ENCODE data around the gene PLEKHA6.

The PLEKHA6 gene

DNA sequence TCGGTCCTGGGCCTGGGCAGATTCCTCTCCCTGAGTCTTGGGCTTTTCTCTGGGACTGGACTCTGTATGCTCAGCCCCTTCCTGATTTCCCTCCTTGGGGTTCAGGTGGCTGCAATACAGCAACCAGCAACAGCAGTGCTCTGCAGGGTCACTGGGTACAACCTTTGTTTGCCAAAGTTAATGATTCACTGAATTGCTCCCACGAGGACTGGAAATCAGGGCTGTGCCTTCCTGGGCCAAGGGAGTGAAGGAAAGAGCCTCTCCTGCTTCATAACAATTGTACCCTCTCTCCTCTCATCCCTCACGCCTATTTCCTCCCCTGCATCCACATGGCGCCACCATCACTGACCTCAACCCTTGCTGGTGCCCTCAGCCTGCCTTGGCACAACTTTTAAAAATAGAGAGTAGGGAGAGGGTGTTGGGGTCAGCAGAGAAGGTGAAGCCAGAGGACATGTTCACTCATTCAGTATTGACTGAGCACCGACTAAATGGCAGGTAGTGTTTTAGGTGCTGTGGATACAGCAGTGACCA, 93.2 kb downstream of the PLEKHA6 start:
- H3F3A ChIP-seq (ENCODE audit: insufficient read depth, low read length), result no peaks in the 10 kb centered on the region
- no peak overlapping the region for H3K4me3 ChIP-seq (ENCODE audit: low read length)
- DNase-seq, result no peak
- H3K9ac ChIP-seq (ENCODE audit: low read length), result no peak overlapping the region
- no peaks in the 10 kb centered on the region for H3K36me3 ChIP-seq (replicated peaks; ENCODE audit: insufficient read depth, low read length)
- H2AFZ ChIP-seq (ENCODE audit: low read length), result no peak overlapping the region
- no peaks in the 10 kb centered on the region for H3K9me3 ChIP-seq (replicated peaks; ENCODE audit: insufficient read depth, low read length)
- H3K27me3 ChIP-seq (replicated peaks; ENCODE audit: insufficient read depth, low read length), result no peaks in the 10 kb centered on the region
- no peak overlapping the region for H3K27ac ChIP-seq (ENCODE audit: low read length)
- H3K9me2 ChIP-seq (replicated peaks; ENCODE audit: insufficient read depth, low read length), result no peaks in the 10 kb centered on the region
- peaks cover 5% of the 10 kb centered on the region; the same call in 1 of the 2 replicates for H3K4me1 ChIP-seq (ENCODE audit: low read length)
- H4K20me1 ChIP-seq (ENCODE audit: insufficient read depth, low read length), result no peaks in the 10 kb centered on the region
- H3K79me2 ChIP-seq (ENCODE audit: low read length), result no peaks in the 10 kb centered on the region
- TF ChIP-seq EZH2 (optimal IDR thresholded peaks at IDR 0.05; ENCODE audit: low read depth, low read length), result no peak
- TF ChIP-seq, protein P1, sequence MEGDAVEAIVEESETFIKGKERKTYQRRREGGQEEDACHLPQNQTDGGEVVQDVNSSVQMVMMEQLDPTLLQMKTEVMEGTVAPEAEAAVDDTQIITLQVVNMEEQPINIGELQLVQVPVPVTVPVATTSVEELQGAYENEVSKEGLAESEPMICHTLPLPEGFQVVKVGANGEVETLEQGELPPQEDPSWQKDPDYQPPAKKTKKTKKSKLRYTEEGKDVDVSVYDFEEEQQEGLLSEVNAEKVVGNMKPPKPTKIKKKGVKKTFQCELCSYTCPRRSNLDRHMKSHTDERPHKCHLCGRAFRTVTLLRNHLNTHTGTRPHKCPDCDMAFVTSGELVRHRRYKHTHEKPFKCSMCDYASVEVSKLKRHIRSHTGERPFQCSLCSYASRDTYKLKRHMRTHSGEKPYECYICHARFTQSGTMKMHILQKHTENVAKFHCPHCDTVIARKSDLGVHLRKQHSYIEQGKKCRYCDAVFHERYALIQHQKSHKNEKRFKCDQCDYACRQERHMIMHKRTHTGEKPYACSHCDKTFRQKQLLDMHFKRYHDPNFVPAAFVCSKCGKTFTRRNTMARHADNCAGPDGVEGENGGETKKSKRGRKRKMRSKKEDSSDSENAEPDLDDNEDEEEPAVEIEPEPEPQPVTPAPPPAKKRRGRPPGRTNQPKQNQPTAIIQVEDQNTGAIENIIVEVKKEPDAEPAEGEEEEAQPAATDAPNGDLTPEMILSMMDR (IDR thresholded peaks at IDR 0.05; ENCODE audit: low read length), result no peak
- TF ChIP-seq EZH2phosphoT487 (IDR thresholded peaks at IDR 0.05; ENCODE audit: low read length), result no peak
- H3K4me2 ChIP-seq (ENCODE audit: low read depth, low read length), result no peak overlapping the region

DNA sequence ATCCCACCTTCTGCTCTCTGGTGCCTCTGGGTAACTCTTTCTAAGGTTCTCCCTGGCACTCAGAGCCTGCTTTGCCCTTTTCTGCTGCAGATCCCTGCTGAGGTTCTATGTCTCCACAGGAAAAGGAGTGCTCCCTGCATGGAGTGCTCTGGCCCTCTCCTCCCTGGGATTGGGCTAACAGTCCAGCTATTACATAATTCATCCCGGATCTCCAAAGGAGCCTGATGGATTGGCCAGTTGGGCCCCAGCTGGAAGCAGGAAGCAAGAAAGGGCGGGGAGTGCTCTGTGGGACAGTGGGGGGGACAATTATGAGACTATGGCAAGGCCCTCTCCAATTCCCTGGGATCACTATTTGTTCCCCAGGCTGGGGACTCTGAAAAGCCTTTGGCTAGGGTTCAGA, 94.1 kb downstream of the PLEKHA6 start:
- H3F3A ChIP-seq (ENCODE audit: insufficient read depth, low read length), result no peaks in the 10 kb centered on the region
- H4K20me1 ChIP-seq (ENCODE audit: insufficient read depth, low read length), result no peaks in the 10 kb centered on the region
- no peaks in the 10 kb centered on the region for H3K27me3 ChIP-seq (replicated peaks; ENCODE audit: insufficient read depth, low read length)
- H2AFZ ChIP-seq (ENCODE audit: low read length), result no peak overlapping the region
- H3K9me2 ChIP-seq (replicated peaks; ENCODE audit: insufficient read depth, low read length), result no peaks in the 10 kb centered on the region
- no peaks in the 10 kb centered on the region for H3K9me3 ChIP-seq (replicated peaks; ENCODE audit: insufficient read depth, low read length)
- DNase-seq, result no peak
- no peak overlapping the region for H3K9ac ChIP-seq (ENCODE audit: low read length)
- H3K36me3 ChIP-seq (replicated peaks; ENCODE audit: insufficient read depth, low read length), result no peaks in the 10 kb centered on the region
- no peaks in the 10 kb centered on the region for H3K79me2 ChIP-seq (ENCODE audit: low read length)
- TF ChIP-seq EZH2 (optimal IDR thresholded peaks at IDR 0.05; ENCODE audit: low read depth, low read length) (no peak), EZH2phosphoT487 (IDR thresholded peaks at IDR 0.05; ENCODE audit: low read length) (no peak)
- TF ChIP-seq, protein P1 (IDR thresholded peaks at IDR 0.05; ENCODE audit: low read length), result no peak
- no peak overlapping the region for H3K4me3 ChIP-seq (ENCODE audit: low read length)
- H3K27ac ChIP-seq (ENCODE audit: low read length), result no peak overlapping the region
- H3K4me1 ChIP-seq (ENCODE audit: low read length), result no peaks in the 10 kb centered on the region
- no peak overlapping the region for H3K4me2 ChIP-seq (ENCODE audit: low read depth, low read length)

DNA sequence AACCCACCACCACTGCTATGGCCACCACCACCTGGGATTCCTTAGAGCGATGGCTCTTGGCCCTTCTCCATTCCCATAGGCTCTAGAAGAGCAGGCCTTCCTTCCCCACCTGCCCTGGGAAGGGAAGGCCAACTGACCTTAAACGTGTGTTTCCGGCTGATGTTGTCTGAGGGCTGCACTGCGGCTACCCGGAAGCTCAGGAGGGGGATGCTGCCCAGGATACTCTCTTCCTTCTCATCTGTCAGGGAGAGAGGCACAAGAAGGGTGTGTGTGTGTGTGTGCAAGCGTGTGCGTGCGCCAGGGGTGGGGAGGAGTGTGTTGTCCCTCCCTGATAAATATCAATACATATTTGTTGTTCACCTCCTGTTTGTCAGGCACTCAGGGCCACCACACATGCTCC, 94.9 kb downstream of the PLEKHA6 start:
- H3K79me2 ChIP-seq (ENCODE audit: low read length), result no peaks in the 10 kb centered on the region
- no peak for DNase-seq
- no peak overlapping the region for H3K4me3 ChIP-seq (ENCODE audit: low read length)
- no peaks in the 10 kb centered on the region for H3K4me1 ChIP-seq (ENCODE audit: low read length)
- H3K27ac ChIP-seq (ENCODE audit: low read length), result no peak overlapping the region
- H3K4me2 ChIP-seq (ENCODE audit: low read depth, low read length), result no peak overlapping the region
- no peaks in the 10 kb centered on the region for H3K9me3 ChIP-seq (replicated peaks; ENCODE audit: insufficient read depth, low read length)
- no peaks in the 10 kb centered on the region for H3F3A ChIP-seq (ENCODE audit: insufficient read depth, low read length)
- no peaks in the 10 kb centered on the region for H3K9me2 ChIP-seq (replicated peaks; ENCODE audit: insufficient read depth, low read length)
- H3K9ac ChIP-seq (ENCODE audit: low read length), result no peak overlapping the region
- TF ChIP-seq, protein P1 (IDR thresholded peaks at IDR 0.05; ENCODE audit: low read length), result no peak
- TF ChIP-seq EZH2phosphoT487 (IDR thresholded peaks at IDR 0.05; ENCODE audit: low read length) (no peak), EZH2 (optimal IDR thresholded peaks at IDR 0.05; ENCODE audit: low read depth, low read length) (no peak)
- no peaks in the 10 kb centered on the region for H3K36me3 ChIP-seq (replicated peaks; ENCODE audit: insufficient read depth, low read length)
- no peak overlapping the region for H2AFZ ChIP-seq (ENCODE audit: low read length)
- H3K27me3 ChIP-seq (replicated peaks; ENCODE audit: insufficient read depth, low read length), result no peaks in the 10 kb centered on the region
- no peaks in the 10 kb centered on the region for H4K20me1 ChIP-seq (ENCODE audit: insufficient read depth, low read length)

Data from MM.1S (cell line).